ENCODE results near the gene CEACAM8. TPM values are rescaled to one million over a fixed set of nuclear protein-coding genes. Genes with fewer than 3 reads are reported as not detected.

CEACAM8 gene
- total RNA-seq, 1 donor: not detected

- H3K36me3 ChIP-seq (ENCODE audit: insufficient read depth, low read length): no peaks in the 10 kb centered on the region
- H3K27me3 ChIP-seq (ENCODE audit: insufficient read depth, low read length): peaks cover 42% of the 10 kb centered on the region
- H3K9me3 ChIP-seq (ENCODE audit: low read depth, low read length): no peaks in the 10 kb centered on the region
- no peaks in the 10 kb centered on the region for H4K20me1 ChIP-seq (ENCODE audit: insufficient read depth, low read length)
- no peaks in the 10 kb centered on the region for H3K4me1 ChIP-seq (ENCODE audit: insufficient read depth, low read length)
- no peak for TF ChIP-seq CTCF (IDR thresholded peaks at IDR 0.05; ENCODE audit: extremely low read depth, low read depth, low read length)
- H3K4me2 ChIP-seq (ENCODE audit: insufficient read depth, low read length): no peak overlapping the region
- no peak overlapping the region for H3K27ac ChIP-seq (ENCODE audit: low read depth, low read length)
- H3K4me3 ChIP-seq (ENCODE audit: insufficient read depth, low read length): no peak overlapping the region
- H2AFZ ChIP-seq (ENCODE audit: low read length): no peak overlapping the region
- no peak for DNase-seq (ENCODE audit: insufficient read length, low spot score, missing footprints)
- no peaks in the 10 kb centered on the region for H3K79me2 ChIP-seq (ENCODE audit: insufficient read depth, low read length)
Measured at GRCh38 chr19:42571116-42571515, 23.6 kb downstream of the CEACAM8 start.

DNA sequence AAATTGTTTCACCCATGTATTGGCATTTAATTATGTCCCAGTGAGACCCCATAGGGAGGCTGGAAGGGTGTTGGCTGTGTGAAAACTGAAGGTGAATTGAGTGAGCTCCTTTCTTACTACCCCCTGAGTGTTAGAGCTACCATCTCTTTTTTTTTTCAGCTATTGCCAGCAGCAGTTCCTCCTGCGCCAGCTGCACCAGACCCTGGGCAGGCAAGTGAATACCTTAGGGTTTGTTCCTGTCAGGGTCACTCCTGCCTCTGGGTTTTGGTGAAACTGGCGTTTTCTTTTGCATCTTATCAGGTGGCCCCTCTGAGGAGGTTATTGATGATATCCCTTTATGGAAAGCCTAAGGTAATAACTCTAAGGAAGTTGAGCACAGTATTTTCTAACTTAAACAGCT is 25.5 kb downstream of the CEACAM8 start:
- no peaks in the 10 kb centered on the region for H3K4me1 ChIP-seq (ENCODE audit: insufficient read depth, low read length)
- no peak overlapping the region for H2AFZ ChIP-seq (ENCODE audit: low read length)
- H3K9me3 ChIP-seq (ENCODE audit: low read depth, low read length): no peaks in the 10 kb centered on the region
- no peak for DNase-seq (ENCODE audit: insufficient read length, low spot score, missing footprints)
- H4K20me1 ChIP-seq (ENCODE audit: insufficient read depth, low read length): no peaks in the 10 kb centered on the region
- no peak overlapping the region for H3K4me3 ChIP-seq (ENCODE audit: insufficient read depth, low read length)
- H3K36me3 ChIP-seq (ENCODE audit: insufficient read depth, low read length): no peaks in the 10 kb centered on the region
- no peak for TF ChIP-seq CTCF (IDR thresholded peaks at IDR 0.05; ENCODE audit: extremely low read depth, low read depth, low read length)
- H3K4me2 ChIP-seq (ENCODE audit: insufficient read depth, low read length): no peak overlapping the region
- H3K27me3 ChIP-seq (ENCODE audit: insufficient read depth, low read length): peaks cover 35% of the 10 kb centered on the region
- H3K27ac ChIP-seq (ENCODE audit: low read depth, low read length): no peak overlapping the region
- no peaks in the 10 kb centered on the region for H3K79me2 ChIP-seq (ENCODE audit: insufficient read depth, low read length)

- H3K9me3 ChIP-seq (ENCODE audit: low read depth, low read length): no peaks in the 10 kb centered on the region
- peaks cover 25% of the 10 kb centered on the region for H3K27me3 ChIP-seq (ENCODE audit: insufficient read depth, low read length)
- no peaks in the 10 kb centered on the region for H4K20me1 ChIP-seq (ENCODE audit: insufficient read depth, low read length)
- no peak overlapping the region for H3K27ac ChIP-seq (ENCODE audit: low read depth, low read length)
- TF ChIP-seq CTCF (IDR thresholded peaks at IDR 0.05; ENCODE audit: extremely low read depth, low read depth, low read length): no peak
- H2AFZ ChIP-seq (ENCODE audit: low read length): no peak overlapping the region
- H3K79me2 ChIP-seq (ENCODE audit: insufficient read depth, low read length): no peaks in the 10 kb centered on the region
- H3K4me3 ChIP-seq (ENCODE audit: insufficient read depth, low read length): no peak overlapping the region
- H3K4me2 ChIP-seq (ENCODE audit: insufficient read depth, low read length): no peak overlapping the region
- H3K36me3 ChIP-seq (ENCODE audit: insufficient read depth, low read length): no peaks in the 10 kb centered on the region
- no peaks in the 10 kb centered on the region for H3K4me1 ChIP-seq (ENCODE audit: insufficient read depth, low read length)
- DNase-seq (ENCODE audit: insufficient read length, low spot score, missing footprints): no peak
Measured at GRCh38 chr19:42568006-42568405, 26.7 kb downstream of the CEACAM8 start.

DNA sequence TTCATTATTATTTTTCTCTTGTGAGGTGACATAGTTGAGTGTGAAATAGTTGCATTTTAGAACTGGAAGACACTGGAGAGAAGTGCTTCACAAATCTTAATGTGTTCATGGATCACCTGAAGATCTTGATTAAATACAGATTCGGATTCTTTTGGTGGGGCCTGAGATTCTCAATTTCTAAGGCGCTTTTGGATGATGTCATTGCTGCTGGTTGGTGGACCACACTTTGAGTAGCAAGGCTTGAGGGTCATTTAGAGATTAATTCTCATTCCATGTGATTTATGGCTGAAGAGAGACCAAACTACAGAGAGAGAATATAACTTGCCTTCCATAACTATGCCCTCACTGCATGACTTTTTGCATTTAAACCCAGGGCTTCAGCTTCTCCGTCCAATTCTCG is 27.2 kb downstream of the CEACAM8 start:
- Histone ChIP-seq H3K4me3 (ENCODE audit: insufficient read depth, low read length) (no peak overlapping the region), H3K27me3 (ENCODE audit: insufficient read depth, low read length) (peaks cover 25% of the 10 kb centered on the region)
- TF ChIP-seq CTCF (IDR thresholded peaks at IDR 0.05; ENCODE audit: extremely low read depth, low read depth, low read length): no peak

More for the DNA sequence above, 27.2 kb downstream of the CEACAM8 start:
- DNase-seq (ENCODE audit: insufficient read length, low spot score, missing footprints): no peak
- no peaks in the 10 kb centered on the region for H3K4me1 ChIP-seq (ENCODE audit: insufficient read depth, low read length)
- no peaks in the 10 kb centered on the region for H3K79me2 ChIP-seq (ENCODE audit: insufficient read depth, low read length)
- no peak overlapping the region for H2AFZ ChIP-seq (ENCODE audit: low read length)
- no peaks in the 10 kb centered on the region for H3K9me3 ChIP-seq (ENCODE audit: low read depth, low read length)
- H3K27ac ChIP-seq (ENCODE audit: low read depth, low read length): no peak overlapping the region
- no peak overlapping the region for H3K4me2 ChIP-seq (ENCODE audit: insufficient read depth, low read length)
- H3K36me3 ChIP-seq (ENCODE audit: insufficient read depth, low read length): no peaks in the 10 kb centered on the region
- H4K20me1 ChIP-seq (ENCODE audit: insufficient read depth, low read length): no peaks in the 10 kb centered on the region
